Measurements from ENCODE around the gene MCM9.

GRCh38 chr6:118844915-118845314 lies 90.0 kb downstream of the MCM9 start:
- TF ChIP-seq, protein P1, sequence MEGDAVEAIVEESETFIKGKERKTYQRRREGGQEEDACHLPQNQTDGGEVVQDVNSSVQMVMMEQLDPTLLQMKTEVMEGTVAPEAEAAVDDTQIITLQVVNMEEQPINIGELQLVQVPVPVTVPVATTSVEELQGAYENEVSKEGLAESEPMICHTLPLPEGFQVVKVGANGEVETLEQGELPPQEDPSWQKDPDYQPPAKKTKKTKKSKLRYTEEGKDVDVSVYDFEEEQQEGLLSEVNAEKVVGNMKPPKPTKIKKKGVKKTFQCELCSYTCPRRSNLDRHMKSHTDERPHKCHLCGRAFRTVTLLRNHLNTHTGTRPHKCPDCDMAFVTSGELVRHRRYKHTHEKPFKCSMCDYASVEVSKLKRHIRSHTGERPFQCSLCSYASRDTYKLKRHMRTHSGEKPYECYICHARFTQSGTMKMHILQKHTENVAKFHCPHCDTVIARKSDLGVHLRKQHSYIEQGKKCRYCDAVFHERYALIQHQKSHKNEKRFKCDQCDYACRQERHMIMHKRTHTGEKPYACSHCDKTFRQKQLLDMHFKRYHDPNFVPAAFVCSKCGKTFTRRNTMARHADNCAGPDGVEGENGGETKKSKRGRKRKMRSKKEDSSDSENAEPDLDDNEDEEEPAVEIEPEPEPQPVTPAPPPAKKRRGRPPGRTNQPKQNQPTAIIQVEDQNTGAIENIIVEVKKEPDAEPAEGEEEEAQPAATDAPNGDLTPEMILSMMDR (IDR thresholded peaks at IDR 0.05; ENCODE audit: poor library complexity): no peak
- TF ChIP-seq EZH2 (IDR thresholded peaks at IDR 0.05; ENCODE audit: borderline replicate concordance): no peak
- TF ChIP-seq EZH2phosphoT487 (IDR thresholded peaks at IDR 0.05; ENCODE audit: low read depth, severe bottlenecking, unreplicated experiment): no peak
